GM12892 (cell line): ENCODE results near the gene FAM3D.

Experiments
- POLR2A ChIP-seq: IDR thresholded peaks from 2 replicates; pipeline ENCODE4 v1.6.1; 2011; ENCODE audit warnings: low read depth, low read length, control low read depth
- POLR2AphosphoS5 ChIP-seq: IDR thresholded peaks from 2 replicates; pipeline ENCODE4 v1.6.1; 2011; ENCODE audit warnings: low read depth, low read length, control low read depth

GRCh38 chr3:58647381-58648141 is 19.0 kb downstream of the FAM3D start:
- TF ChIP-seq POLR2A (no peak), POLR2AphosphoS5 (no peak)
